Ectodermal cell (in vitro differentiated cells): ENCODE measurements around the gene RPS24.

ENCODE experiments used
- H3K27ac ChIP-seq: 2 replicates; pipeline ENCODE4 v1.7.0; 2013; ENCODE audit warnings: mild to moderate bottlenecking, low read depth, low read length; ENCODE audit not compliant: insufficient read depth, poor library complexity, severe bottlenecking
- H3K27me3 ChIP-seq: 2 replicates; pipeline ENCODE4 v1.7.0; 2013; ENCODE audit warnings: mild to moderate bottlenecking, low read length; ENCODE audit not compliant: insufficient read depth, control insufficient read depth, poor library complexity, severe bottlenecking
- H3K36me3 ChIP-seq: one replicate; pipeline ENCODE4 v1.7.0; 2013; ENCODE audit warnings: low read length; ENCODE audit not compliant: control insufficient read depth, insufficient read depth
- H3K4me1 ChIP-seq: one replicate; pipeline ENCODE4 v1.7.0; 2013; ENCODE audit warnings: low read length; ENCODE audit not compliant: control insufficient read depth, insufficient read depth
- H3K4me3 ChIP-seq: 2 replicates; pipeline ENCODE4 v1.7.0; 2013; ENCODE audit warnings: low read depth, low read length, control low read depth; ENCODE audit not compliant: insufficient read depth
- H3K9me3 ChIP-seq: 2 replicates; pipeline ENCODE4 v1.7.0; 2013; ENCODE audit warnings: mild to moderate bottlenecking, low read length, moderate library complexity; ENCODE audit not compliant: control insufficient read depth
- WGBS, 2 experiments: methylation state at CpG; one replicate each; pipeline ENCODE4 v1.1.7; 2013; ENCODE audit warnings: missing lambda C conversion rate in 2 of 2; 5-methylcytosine and 5-hydroxymethylcytosine counted together

Gene RPS24

DNA sequence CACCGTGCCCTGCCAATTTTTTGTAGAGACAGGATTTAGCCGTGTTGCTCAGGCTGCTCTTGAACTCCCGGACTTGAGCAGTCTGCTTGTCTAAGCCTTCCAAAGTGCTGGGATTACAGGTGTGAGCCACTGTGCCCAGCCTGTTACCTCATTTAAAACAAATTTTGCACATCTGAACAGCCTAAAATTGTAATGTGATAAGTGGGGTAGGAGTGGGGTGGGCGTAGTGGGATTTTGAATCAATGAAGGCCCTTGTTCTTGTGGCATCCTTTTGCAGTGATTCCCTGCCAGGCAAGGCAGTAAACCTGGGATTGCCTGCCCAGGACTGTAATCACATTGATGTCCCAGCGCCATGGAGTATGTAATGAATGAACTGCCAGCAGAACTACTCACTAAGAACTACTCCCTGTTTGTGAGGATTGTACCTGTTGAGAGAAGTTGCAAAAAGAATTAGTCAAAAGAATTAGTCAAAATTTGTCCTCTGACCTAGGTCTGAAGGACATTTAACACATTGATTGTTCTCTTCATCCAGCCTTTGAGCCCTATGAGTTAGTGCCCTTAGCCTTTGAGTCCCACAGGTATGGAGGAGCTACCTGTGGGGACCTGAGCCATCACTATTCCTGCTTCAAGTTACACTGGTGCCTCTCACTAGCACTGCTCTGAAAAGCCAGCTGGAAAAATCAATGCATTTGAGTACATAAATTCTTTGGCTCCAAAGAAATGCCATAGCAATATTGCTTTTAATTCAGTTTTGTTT, 5.3 kb downstream of the RPS24 start:
- Histone ChIP-seq H3K9me3 (no peaks in the 10 kb centered on the region), H3K36me3 (peaks cover 61% of the 10 kb centered on the region), H3K4me1 (peaks cover 21% of the 10 kb centered on the region), H3K27me3 (no peaks in the 10 kb centered on the region), H3K4me3 (no peak overlapping the region), H3K27ac (no peak overlapping the region)
- WGBS, 2 experiments, result 92 to 96% methylated on average over 5 of the region's 5 CpGs

DNA sequence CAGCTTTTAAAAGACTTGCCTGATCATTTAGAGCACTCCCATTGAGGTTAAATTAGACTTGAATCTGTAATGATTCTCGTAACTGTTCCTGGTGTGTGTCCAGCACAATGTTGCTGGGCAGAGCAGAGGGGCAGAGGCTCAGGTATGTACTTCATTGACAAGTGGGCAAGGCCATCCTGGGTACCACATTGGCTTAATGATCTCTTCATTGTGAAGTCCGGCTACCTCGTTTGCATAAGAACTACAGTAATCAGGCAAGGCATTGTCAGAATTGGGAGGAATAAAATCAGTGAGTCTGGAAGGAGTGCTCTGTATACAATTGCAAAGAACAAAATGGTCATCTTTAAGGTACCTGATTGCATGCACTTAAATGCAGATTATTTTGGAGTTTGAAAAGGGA, 6.1 kb downstream of the RPS24 start:
- H3K9me3 ChIP-seq, result no peaks in the 10 kb centered on the region
- no peak overlapping the region for H3K4me3 ChIP-seq
- H3K36me3 ChIP-seq, result peaks cover 61% of the 10 kb centered on the region
- peaks cover 21% of the 10 kb centered on the region for H3K4me1 ChIP-seq
- 84 to 88% methylated on average over 3 of the region's 3 CpGs for WGBS, 2 experiments
- H3K27ac ChIP-seq, result no peak overlapping the region
- no peaks in the 10 kb centered on the region for H3K27me3 ChIP-seq

DNA sequence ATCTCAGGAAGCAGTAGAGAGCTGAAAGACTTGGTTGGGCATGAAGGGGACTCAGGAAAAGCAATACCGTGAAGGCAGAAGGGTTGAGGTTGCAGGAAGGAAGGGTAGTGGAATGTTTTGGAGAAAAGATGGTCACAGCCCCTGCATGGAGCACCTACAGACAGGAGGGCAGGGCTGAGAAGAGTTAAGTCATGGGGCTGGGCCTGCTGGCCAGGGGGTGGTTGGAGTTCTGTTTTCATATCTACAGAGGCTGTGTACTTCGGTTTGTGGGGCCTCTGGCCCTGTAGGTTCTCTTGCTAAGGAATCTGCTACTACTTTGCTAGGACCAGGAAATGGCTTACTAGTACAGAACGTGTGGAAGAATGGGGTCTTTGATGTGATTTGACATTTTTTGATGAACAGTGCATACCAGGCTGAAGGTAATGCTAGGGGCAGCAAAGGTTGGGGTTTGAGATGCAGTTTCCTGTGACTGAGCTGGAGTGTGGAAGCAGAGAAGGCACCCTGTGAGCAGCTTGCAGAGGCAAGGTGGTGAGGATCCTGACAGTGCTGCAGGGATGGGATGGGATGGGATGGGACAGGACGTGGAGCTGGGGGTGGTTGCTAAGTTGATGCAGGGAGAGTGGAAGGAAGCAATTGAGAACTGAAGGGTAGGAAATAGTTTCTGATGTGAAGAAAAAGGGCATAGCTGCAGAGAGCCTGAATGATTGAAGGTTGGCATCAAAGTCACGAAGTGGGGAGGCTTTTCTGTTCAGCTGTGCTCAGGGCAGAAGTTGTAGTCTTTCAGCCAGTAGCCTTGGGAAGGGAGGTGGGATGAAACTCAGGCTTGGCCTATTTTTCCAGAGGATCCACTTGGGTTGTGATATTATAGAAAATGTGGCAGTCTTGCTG, 7.8 kb downstream of the RPS24 start:
- H3K9me3 ChIP-seq, result no peaks in the 10 kb centered on the region
- H3K4me1 ChIP-seq, result peaks cover 4% of the 10 kb centered on the region
- H3K27me3 ChIP-seq, result no peaks in the 10 kb centered on the region
- H3K4me3 ChIP-seq, result no peak overlapping the region
- H3K27ac ChIP-seq, result no peak overlapping the region
- WGBS, 2 experiments, result 92% methylated on average over 5 of the region's 5 CpGs
- H3K36me3 ChIP-seq, result peaks cover 50% of the 10 kb centered on the region

DNA sequence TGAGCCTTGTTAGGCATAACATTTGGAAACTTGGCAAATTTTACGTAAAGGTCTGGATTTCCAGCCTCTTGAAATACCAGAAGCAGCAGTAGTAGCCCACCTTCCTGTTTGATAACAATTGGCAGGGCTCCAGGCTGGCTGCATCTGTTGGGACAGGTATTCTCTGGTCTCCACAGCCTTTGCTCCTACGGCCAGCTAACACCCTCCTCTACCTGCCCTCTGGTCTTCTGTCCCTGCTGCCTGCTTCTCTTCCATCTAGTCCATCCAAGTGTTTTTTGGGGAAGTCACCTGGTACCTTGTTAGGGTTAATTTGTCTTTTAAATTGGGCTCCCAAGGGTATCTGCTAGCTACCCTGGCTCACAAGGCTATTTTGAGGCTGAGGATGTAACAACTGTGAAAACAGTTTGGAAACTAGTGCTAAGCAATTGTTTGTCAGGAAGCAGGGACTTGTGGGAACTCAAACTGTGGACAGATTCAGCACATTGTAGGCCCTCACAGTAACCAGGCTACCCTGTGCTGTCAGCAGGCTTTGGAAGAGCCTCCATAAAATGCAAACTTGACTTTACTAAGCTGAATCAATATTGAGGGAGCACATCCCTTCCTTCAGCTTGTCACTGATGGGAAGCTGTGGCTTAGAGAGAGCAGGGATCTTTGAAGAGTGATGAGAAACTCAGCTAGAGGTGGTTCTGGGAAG, 8.5 kb downstream of the RPS24 start:
- WGBS, 2 experiments, result 76 to 85% methylated on average over 2 of the region's 2 CpGs
- Histone ChIP-seq H3K9me3 (no peaks in the 10 kb centered on the region), H3K27me3 (no peaks in the 10 kb centered on the region), H3K36me3 (peaks cover 42% of the 10 kb centered on the region), H3K4me1 (no peaks in the 10 kb centered on the region), H3K27ac (no peak overlapping the region), H3K4me3 (no peak overlapping the region)

DNA sequence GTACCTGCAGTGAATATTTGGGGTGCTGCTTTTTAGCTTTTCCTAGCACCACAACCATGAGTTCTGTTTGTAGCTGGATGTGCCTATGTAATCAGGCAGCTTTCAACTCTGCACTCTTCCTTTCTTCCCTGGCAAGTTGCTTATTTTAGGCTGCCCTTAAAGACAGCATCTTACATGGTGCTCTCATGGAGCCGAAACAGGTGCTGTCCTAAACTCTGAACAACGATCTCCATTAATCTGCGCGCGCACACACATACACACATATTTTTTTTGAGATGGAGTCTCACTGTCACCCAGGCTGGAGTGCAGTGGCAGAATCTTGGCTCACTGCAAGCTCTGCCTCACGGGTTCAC, 9.1 kb downstream of the RPS24 start:
- Histone ChIP-seq H3K27me3 (no peaks in the 10 kb centered on the region), H3K4me3 (no peak overlapping the region), H3K27ac (no peak overlapping the region), H3K36me3 (peaks cover 39% of the 10 kb centered on the region), H3K9me3 (no peaks in the 10 kb centered on the region), H3K4me1 (peaks cover 4% of the 10 kb centered on the region)
- WGBS, 2 experiments, result 94 to 96% methylated on average over 6 of the region's 6 CpGs

GRCh38 chr10:78044179-78044578, 10.5 kb downstream of the RPS24 start:
- H3K27me3 ChIP-seq, result no peaks in the 10 kb centered on the region
- no peak overlapping the region for H3K4me3 ChIP-seq
- no peaks in the 10 kb centered on the region for H3K9me3 ChIP-seq
- H3K36me3 ChIP-seq, result peaks cover 29% of the 10 kb centered on the region
- peaks cover 8% of the 10 kb centered on the region for H3K4me1 ChIP-seq
- no peak overlapping the region for H3K27ac ChIP-seq

DNA sequence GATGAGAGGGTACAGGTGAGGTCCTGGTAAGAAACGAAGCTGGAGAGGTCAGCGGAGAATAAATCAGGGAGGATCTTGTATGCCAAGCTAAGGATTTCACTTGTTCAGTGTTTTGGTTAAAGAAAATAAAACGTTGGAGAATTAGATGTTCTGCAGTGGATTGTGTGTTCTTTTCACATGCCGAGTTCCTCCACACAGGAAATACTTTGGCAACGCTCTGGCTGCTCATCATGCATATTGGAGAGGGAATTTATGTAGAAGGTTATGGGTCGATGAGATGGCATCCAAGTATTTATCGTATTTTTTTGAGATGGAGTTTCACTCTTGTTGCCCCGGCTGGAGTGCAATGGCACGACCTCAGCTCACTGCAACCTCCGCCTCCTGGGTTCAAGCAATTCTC, 11.0 kb downstream of the RPS24 start:
- Histone ChIP-seq H3K4me3 (no peak overlapping the region), H3K36me3 (peaks cover 23% of the 10 kb centered on the region), H3K27me3 (no peaks in the 10 kb centered on the region), H3K27ac (no peak overlapping the region), H3K9me3 (no peaks in the 10 kb centered on the region), H3K4me1 (peaks cover 8% of the 10 kb centered on the region)
- WGBS, 2 experiments, result 89 to 90% methylated on average over 10 of the region's 10 CpGs

DNA sequence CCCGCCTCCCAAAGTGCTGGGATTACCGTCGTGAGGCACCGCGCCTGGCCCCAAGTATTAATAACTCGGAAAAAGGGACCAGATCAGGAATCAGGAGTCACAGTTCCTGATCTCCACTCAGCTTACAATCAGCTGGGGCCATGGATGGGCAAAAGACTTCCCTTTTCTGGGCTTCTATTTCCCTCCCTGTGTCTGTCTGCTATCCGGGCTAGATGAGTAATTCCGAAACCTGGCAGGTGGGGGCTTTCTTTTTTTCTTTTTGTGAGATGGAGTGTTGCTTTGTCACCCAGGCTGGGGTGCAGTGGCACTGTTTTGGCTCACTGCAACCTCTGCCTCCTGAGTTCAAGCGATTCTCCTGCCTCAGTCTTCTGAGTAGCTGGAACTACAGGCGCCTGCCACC, 11.6 kb downstream of the RPS24 start:
- H3K27me3 ChIP-seq, result no peaks in the 10 kb centered on the region
- peaks cover 19% of the 10 kb centered on the region for H3K36me3 ChIP-seq
- 81 to 83% methylated on average over 10 of the region's 10 CpGs for WGBS, 2 experiments
- no peaks in the 10 kb centered on the region for H3K9me3 ChIP-seq
- H3K4me3 ChIP-seq, result no peak overlapping the region
- H3K27ac ChIP-seq, result no peak overlapping the region
- H3K4me1 ChIP-seq, result peaks cover 8% of the 10 kb centered on the region

DNA sequence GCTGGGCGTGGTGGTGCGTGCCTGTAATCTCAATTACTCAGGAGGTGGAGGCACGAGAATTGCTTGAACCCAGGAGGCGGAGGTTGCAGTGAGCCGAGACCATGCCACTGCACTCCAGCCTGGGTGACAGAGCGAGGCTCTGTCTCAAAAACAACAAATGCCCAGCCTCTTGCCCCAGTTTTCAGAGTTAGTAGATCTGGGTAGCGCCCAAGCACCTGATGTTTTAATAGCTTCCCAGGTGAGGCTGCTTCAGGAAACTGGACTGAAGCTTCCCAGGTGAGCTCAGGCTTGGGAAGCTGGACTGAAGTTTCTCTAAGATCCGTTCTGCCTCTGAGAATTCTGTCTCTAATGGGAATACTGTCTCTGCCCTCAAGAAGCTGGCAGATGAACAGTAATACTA, 12.2 kb downstream of the RPS24 start:
- peaks cover 13% of the 10 kb centered on the region for H3K36me3 ChIP-seq
- H3K27ac ChIP-seq, result no peak overlapping the region
- H3K27me3 ChIP-seq, result no peaks in the 10 kb centered on the region
- H3K4me1 ChIP-seq, result peaks cover 8% of the 10 kb centered on the region
- WGBS, 2 experiments, result 91 to 96% methylated on average over 8 of the region's 8 CpGs
- H3K9me3 ChIP-seq, result no peaks in the 10 kb centered on the region
- H3K4me3 ChIP-seq, result no peak overlapping the region

GRCh38 chr10:78046711-78047269, 13.1 kb downstream of the RPS24 start:
- peaks cover 8% of the 10 kb centered on the region for H3K4me1 ChIP-seq

More at GRCh38 chr10:78046711-78047269, 13.1 kb downstream of the RPS24 start:
- Histone ChIP-seq H3K27me3 (no peaks in the 10 kb centered on the region), H3K4me3 (no peak overlapping the region), H3K9me3 (no peaks in the 10 kb centered on the region), H3K27ac (no peak overlapping the region), H3K36me3 (peaks cover 4% of the 10 kb centered on the region)
- WGBS, 2 experiments, result 75 to 80% methylated on average over 10 of the region's 10 CpGs
